SK-N-SH treated with all-trans-retinoic acid at 6 μM for 48 hours (cell line): ENCODE results near the gene PPT1.

Source experiments
- ATAC-seq: fragments of 200-7000 bp; cut with Tn5 transposase; 3 replicates; pipeline ENCODE4 v1.9.1; 2020; ENCODE audit warnings: mild to moderate bottlenecking, moderate library complexity
- BACH2 ChIP-seq: fragments of 250-450 bp; sonication (Bioruptor Pico); IDR thresholded peaks from 2 replicates; pipeline ENCODE4 v1.9.0; 2021; ENCODE audit warnings: mild to moderate bottlenecking, borderline replicate concordance
- CSDC2 ChIP-seq: fragments of 250-450 bp; sonication (Bioruptor Pico); IDR thresholded peaks from 2 replicates; pipeline ENCODE4 v1.5.0; 2020; ENCODE audit warnings: mild to moderate bottlenecking, moderate library complexity
- ESRRG ChIP-seq: fragments of 250-450 bp; sonication (Bioruptor Pico); IDR thresholded peaks from 2 replicates; pipeline ENCODE4 v1.6.1; 2021; ENCODE audit warnings: mild to moderate bottlenecking
- GLIS3 ChIP-seq: fragments of 250-450 bp; sonication (Bioruptor Pico); IDR thresholded peaks from 2 replicates; pipeline ENCODE4 v1.5.0; 2020; ENCODE audit warnings: mild to moderate bottlenecking, moderate library complexity
- ISL1 ChIP-seq: fragments of 250-450 bp; sonication (Bioruptor Pico); IDR thresholded peaks from 2 replicates; pipeline ENCODE4 v2.1.2; 2022; ENCODE audit warnings: mild to moderate bottlenecking, moderate library complexity
- OSR1 ChIP-seq: fragments of 250-450 bp; sonication (Bioruptor Pico); IDR thresholded peaks from 2 replicates; pipeline ENCODE4 v1.8.0; 2022; ENCODE audit warnings: moderate library complexity, mild to moderate bottlenecking, inconsistent platforms
- PPARA ChIP-seq: fragments of 250-450 bp; sonication (Bioruptor Pico); IDR thresholded peaks from 2 replicates; pipeline ENCODE4 v1.5.0; 2020; ENCODE audit warnings: mild to moderate bottlenecking, borderline replicate concordance
- RARB ChIP-seq: fragments of 250-450 bp; sonication (Bioruptor Pico); IDR thresholded peaks from 2 replicates; pipeline ENCODE4 v1.8.0; 2021; ENCODE audit warnings: mild to moderate bottlenecking, moderate library complexity
- SNAI2 ChIP-seq: fragments of 250-450 bp; sonication (Bioruptor Pico); IDR thresholded peaks from 2 replicates; pipeline ENCODE4 v1.5.0; 2020; ENCODE audit warnings: mild to moderate bottlenecking, moderate library complexity
- TCF4 ChIP-seq: fragments of 250-450 bp; sonication (Bioruptor Pico); IDR thresholded peaks from 2 replicates; pipeline ENCODE4 v1.8.0; 2021; ENCODE audit warnings: mild to moderate bottlenecking, moderate library complexity, borderline replicate concordance
- TOX ChIP-seq: fragments of 250-450 bp; sonication (Bioruptor Pico); IDR thresholded peaks from 2 replicates; pipeline ENCODE4 v1.8.0; 2021; ENCODE audit warnings: mild to moderate bottlenecking, moderate library complexity, borderline replicate concordance
- ZC3H10 ChIP-seq: fragments of 250-450 bp; sonication (Bioruptor Pico); IDR thresholded peaks from 2 replicates; pipeline ENCODE4 v1.5.1; 2021; ENCODE audit warnings: mild to moderate bottlenecking, moderate library complexity
- ZFP3 ChIP-seq: fragments of 250-450 bp; sonication (Bioruptor Pico); IDR thresholded peaks from 2 replicates; pipeline ENCODE4 v1.5.0; 2020; ENCODE audit warnings: mild to moderate bottlenecking, moderate library complexity
- ZFP30 ChIP-seq: fragments of 450-650 bp; formaldehyde crosslinking; IDR thresholded peaks from 2 replicates; pipeline ENCODE4 v1.5.0; 2022; ENCODE audit warnings: mild to moderate bottlenecking, moderate library complexity
- ZNF565 ChIP-seq: fragments of 450-650 bp; formaldehyde crosslinking; conservative IDR thresholded peaks from 2 replicates; pipeline ENCODE4 v1.5.0; 2020; ENCODE audit warnings: low read depth, mild to moderate bottlenecking, moderate library complexity
- ZNF8 ChIP-seq: fragments of 450-650 bp; formaldehyde crosslinking; IDR thresholded peaks from 2 replicates; pipeline ENCODE4 v1.5.0; 2020; ENCODE audit warnings: mild to moderate bottlenecking, moderate library complexity
- TF ChIP-seq, protein P1 (sequence below): fragments of 250-450 bp; sonication (Bioruptor Pico); IDR thresholded peaks from 2 replicates; pipeline ENCODE4 v1.5.1; 2020; ENCODE audit warnings: low read depth, mild to moderate bottlenecking, moderate library complexity
- TF ChIP-seq, protein P2 (sequence below): fragments of 250-450 bp; sonication (Bioruptor Pico); IDR thresholded peaks from 2 replicates; pipeline ENCODE4 v1.5.0; 2020; ENCODE audit warnings: mild to moderate bottlenecking, moderate library complexity
- TF ChIP-seq, protein P3 (sequence below): fragments of 250-450 bp; sonication (Bioruptor Pico); IDR thresholded peaks from 2 replicates; pipeline ENCODE4 v1.8.0; 2021; ENCODE audit warnings: low read depth, mild to moderate bottlenecking, moderate library complexity, borderline replicate concordance
- TF ChIP-seq, protein P4 (sequence below): fragments of 250-450 bp; sonication (Bioruptor Pico); IDR thresholded peaks from 2 replicates; pipeline ENCODE4 v1.5.1; 2021; ENCODE audit warnings: mild to moderate bottlenecking, moderate library complexity
- TF ChIP-seq, protein P5 (sequence below): fragments of 250-450 bp; sonication (Bioruptor Pico); IDR thresholded peaks from 2 replicates; pipeline ENCODE4 v1.8.0; 2020; ENCODE audit warnings: mild to moderate bottlenecking, moderate library complexity, borderline replicate concordance

The PPT1 gene

DNA sequence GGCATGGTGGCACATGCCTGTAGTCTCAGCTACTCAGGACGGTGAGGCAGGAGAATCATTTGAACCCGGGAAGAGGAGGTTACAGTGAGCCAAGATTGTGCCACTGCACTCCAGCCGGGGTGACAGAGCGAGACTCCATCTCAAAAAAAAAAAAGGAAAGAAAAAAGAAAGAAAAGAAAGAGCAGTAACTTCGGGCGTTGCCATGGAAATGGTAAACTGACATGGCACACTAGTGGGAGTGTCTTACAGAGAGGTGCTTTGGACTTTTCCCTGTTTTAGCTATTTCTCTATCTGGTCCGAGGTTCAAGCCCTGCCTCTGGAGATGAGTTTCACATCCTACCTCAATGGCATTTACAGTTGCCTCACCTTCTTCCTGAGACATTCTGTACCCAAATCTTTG is 23.1 kb upstream of the PPT1 start:
- TF ChIP-seq, protein P1, sequence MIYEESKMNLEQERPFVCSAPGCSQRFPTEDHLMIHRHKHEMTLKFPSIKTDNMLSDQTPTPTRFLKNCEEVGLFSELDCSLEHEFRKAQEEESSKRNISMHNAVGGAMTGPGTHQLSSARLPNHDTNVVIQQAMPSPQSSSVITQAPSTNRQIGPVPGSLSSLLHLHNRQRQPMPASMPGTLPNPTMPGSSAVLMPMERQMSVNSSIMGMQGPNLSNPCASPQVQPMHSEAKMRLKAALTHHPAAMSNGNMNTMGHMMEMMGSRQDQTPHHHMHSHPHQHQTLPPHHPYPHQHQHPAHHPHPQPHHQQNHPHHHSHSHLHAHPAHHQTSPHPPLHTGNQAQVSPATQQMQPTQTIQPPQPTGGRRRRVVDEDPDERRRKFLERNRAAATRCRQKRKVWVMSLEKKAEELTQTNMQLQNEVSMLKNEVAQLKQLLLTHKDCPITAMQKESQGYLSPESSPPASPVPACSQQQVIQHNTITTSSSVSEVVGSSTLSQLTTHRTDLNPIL (CRISPR knock-in tag) = no peak
- no peak for TF ChIP-seq ZNF565 (CRISPR knock-in tag)
- TF ChIP-seq ZFP30 = no peak
- TF ChIP-seq BACH2 (CRISPR knock-in tag) = no peak
- no peak for TF ChIP-seq SNAI2
- no peak for TF ChIP-seq TCF4
- TF ChIP-seq, protein P2, sequence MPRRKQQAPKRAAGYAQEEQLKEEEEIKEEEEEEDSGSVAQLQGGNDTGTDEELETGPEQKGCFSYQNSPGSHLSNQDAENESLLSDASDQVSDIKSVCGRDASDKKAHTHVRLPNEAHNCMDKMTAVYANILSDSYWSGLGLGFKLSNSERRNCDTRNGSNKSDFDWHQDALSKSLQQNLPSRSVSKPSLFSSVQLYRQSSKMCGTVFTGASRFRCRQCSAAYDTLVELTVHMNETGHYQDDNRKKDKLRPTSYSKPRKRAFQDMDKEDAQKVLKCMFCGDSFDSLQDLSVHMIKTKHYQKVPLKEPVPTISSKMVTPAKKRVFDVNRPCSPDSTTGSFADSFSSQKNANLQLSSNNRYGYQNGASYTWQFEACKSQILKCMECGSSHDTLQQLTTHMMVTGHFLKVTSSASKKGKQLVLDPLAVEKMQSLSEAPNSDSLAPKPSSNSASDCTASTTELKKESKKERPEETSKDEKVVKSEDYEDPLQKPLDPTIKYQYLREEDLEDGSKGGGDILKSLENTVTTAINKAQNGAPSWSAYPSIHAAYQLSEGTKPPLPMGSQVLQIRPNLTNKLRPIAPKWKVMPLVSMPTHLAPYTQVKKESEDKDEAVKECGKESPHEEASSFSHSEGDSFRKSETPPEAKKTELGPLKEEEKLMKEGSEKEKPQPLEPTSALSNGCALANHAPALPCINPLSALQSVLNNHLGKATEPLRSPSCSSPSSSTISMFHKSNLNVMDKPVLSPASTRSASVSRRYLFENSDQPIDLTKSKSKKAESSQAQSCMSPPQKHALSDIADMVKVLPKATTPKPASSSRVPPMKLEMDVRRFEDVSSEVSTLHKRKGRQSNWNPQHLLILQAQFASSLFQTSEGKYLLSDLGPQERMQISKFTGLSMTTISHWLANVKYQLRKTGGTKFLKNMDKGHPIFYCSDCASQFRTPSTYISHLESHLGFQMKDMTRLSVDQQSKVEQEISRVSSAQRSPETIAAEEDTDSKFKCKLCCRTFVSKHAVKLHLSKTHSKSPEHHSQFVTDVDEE (CRISPR knock-in tag) = no peak
- TF ChIP-seq ZNF8 (CRISPR knock-in tag) = no peak
- no peak for TF ChIP-seq ZC3H10
- TF ChIP-seq GLIS3 (CRISPR knock-in tag) = no peak
- no peak for TF ChIP-seq TOX
- no peak for TF ChIP-seq ISL1
- TF ChIP-seq OSR1 (CRISPR knock-in tag) = no peak
- TF ChIP-seq ZFP3 (CRISPR knock-in tag) = no peak
- no peak for TF ChIP-seq RARB
- no peak for TF ChIP-seq PPARA
- TF ChIP-seq, protein P3, sequence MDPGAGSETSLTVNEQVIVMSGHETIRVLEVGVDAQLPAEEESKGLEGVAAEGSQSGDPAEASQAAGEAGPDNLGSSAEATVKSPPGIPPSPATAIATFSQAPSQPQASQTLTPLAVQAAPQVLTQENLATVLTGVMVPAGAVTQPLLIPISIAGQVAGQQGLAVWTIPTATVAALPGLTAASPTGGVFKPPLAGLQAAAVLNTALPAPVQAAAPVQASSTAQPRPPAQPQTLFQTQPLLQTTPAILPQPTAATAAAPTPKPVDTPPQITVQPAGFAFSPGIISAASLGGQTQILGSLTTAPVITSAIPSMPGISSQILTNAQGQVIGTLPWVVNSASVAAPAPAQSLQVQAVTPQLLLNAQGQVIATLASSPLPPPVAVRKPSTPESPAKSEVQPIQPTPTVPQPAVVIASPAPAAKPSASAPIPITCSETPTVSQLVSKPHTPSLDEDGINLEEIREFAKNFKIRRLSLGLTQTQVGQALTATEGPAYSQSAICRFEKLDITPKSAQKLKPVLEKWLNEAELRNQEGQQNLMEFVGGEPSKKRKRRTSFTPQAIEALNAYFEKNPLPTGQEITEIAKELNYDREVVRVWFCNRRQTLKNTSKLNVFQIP (CRISPR knock-in tag) = no peak
- TF ChIP-seq, protein P4, sequence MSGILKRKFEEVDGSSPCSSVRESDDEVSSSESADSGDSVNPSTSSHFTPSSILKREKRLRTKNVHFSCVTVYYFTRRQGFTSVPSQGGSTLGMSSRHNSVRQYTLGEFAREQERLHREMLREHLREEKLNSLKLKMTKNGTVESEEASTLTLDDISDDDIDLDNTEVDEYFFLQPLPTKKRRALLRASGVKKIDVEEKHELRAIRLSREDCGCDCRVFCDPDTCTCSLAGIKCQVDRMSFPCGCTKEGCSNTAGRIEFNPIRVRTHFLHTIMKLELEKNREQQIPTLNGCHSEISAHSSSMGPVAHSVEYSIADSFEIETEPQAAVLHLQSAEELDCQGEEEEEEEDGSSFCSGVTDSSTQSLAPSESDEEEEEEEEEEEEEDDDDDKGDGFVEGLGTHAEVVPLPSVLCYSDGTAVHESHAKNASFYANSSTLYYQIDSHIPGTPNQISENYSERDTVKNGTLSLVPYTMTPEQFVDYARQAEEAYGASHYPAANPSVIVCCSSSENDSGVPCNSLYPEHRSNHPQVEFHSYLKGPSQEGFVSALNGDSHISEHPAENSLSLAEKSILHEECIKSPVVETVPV = no peak
- no peak for TF ChIP-seq CSDC2 (CRISPR knock-in tag)
- TF ChIP-seq, protein P5, sequence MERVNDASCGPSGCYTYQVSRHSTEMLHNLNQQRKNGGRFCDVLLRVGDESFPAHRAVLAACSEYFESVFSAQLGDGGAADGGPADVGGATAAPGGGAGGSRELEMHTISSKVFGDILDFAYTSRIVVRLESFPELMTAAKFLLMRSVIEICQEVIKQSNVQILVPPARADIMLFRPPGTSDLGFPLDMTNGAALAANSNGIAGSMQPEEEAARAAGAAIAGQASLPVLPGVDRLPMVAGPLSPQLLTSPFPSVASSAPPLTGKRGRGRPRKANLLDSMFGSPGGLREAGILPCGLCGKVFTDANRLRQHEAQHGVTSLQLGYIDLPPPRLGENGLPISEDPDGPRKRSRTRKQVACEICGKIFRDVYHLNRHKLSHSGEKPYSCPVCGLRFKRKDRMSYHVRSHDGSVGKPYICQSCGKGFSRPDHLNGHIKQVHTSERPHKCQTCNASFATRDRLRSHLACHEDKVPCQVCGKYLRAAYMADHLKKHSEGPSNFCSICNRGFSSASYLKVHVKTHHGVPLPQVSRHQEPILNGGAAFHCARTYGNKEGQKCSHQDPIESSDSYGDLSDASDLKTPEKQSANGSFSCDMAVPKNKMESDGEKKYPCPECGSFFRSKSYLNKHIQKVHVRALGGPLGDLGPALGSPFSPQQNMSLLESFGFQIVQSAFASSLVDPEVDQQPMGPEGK (CRISPR knock-in tag) = no peak
- ATAC-seq = no peak

DNA sequence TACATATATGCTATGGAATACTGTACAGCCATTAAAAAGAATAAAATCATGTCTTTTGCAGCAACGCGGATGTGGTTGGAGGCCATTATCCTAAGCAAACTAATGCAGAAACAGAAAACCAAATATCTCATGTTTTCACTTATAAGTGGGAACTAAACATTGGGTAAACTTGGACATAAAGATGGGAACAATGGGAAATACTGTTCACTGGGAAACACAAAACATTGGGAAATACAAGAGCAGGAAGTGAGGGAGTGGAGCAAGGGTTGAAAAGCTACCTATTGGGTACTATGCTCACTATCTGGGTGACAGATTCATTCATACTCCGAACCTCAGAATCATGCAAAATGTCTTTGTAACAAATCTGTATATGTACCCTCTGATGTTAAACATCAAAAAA is 17.3 kb upstream of the PPT1 start:
- TF ChIP-seq, protein P5 (CRISPR knock-in tag) = no peak
- no peak for TF ChIP-seq OSR1 (CRISPR knock-in tag)
- no peak for TF ChIP-seq RARB
- TF ChIP-seq ZC3H10 = no peak
- TF ChIP-seq ESRRG (CRISPR knock-in tag) = no peak
- no peak for TF ChIP-seq ZFP3 (CRISPR knock-in tag)
- no peak for TF ChIP-seq TOX
- TF ChIP-seq BACH2 (CRISPR knock-in tag) = no peak
- TF ChIP-seq, protein P2 (CRISPR knock-in tag) = no peak
- TF ChIP-seq, all 23 proteins: peak for 0
- ATAC-seq = no peak
